ENCODE data around the gene ASPG. TPM values are rescaled to one million over a fixed set of nuclear protein-coding genes. Genes with fewer than 3 reads are reported as not detected.

ASPG gene
- total and polyA plus RNA-seq, 2 of the 13 experiments (the other 11 are each of a cell fraction or from before 2014, with no cell fraction given): not detected

DNA sequence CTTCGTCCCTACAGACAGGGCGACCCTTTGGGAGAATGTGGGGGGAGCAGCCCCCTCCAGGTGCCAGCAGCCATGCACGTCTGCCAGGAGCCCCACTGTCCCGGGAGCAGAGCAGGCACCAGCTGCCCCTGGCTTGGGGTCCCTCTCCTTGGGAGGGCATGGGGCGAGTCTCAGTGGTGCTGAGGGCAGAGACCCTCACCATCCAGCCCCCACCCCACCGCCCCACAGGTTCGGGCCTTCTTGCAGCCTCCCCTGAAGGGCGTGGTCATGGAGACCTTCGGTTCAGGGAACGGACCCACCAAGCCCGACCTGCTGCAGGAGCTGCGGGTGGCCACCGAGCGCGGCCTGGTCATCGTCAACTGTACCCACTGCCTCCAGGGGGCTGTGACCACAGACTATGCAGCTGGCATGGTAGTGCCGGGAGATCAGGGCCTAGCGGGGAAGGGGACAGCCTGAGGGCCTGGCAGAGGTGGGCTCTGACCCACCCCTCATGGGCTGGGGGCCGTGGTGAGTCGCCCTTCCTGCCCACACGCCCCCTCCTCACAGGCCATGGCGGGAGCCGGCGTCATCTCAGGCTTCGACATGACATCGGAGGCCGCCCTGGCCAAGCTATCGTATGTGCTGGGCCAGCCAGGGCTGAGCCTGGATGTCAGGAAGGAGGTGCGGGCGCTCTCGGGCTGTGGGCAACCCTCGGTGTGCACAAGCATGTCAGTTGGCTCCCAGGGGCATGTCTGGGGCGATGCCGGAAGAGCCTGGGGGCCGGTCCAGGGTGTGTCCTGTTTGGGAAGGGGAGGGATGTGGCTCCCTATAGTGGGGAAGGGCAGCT, 18.8 kb downstream of the ASPG start (continued):
- TF ChIP-seq, protein P1, sequence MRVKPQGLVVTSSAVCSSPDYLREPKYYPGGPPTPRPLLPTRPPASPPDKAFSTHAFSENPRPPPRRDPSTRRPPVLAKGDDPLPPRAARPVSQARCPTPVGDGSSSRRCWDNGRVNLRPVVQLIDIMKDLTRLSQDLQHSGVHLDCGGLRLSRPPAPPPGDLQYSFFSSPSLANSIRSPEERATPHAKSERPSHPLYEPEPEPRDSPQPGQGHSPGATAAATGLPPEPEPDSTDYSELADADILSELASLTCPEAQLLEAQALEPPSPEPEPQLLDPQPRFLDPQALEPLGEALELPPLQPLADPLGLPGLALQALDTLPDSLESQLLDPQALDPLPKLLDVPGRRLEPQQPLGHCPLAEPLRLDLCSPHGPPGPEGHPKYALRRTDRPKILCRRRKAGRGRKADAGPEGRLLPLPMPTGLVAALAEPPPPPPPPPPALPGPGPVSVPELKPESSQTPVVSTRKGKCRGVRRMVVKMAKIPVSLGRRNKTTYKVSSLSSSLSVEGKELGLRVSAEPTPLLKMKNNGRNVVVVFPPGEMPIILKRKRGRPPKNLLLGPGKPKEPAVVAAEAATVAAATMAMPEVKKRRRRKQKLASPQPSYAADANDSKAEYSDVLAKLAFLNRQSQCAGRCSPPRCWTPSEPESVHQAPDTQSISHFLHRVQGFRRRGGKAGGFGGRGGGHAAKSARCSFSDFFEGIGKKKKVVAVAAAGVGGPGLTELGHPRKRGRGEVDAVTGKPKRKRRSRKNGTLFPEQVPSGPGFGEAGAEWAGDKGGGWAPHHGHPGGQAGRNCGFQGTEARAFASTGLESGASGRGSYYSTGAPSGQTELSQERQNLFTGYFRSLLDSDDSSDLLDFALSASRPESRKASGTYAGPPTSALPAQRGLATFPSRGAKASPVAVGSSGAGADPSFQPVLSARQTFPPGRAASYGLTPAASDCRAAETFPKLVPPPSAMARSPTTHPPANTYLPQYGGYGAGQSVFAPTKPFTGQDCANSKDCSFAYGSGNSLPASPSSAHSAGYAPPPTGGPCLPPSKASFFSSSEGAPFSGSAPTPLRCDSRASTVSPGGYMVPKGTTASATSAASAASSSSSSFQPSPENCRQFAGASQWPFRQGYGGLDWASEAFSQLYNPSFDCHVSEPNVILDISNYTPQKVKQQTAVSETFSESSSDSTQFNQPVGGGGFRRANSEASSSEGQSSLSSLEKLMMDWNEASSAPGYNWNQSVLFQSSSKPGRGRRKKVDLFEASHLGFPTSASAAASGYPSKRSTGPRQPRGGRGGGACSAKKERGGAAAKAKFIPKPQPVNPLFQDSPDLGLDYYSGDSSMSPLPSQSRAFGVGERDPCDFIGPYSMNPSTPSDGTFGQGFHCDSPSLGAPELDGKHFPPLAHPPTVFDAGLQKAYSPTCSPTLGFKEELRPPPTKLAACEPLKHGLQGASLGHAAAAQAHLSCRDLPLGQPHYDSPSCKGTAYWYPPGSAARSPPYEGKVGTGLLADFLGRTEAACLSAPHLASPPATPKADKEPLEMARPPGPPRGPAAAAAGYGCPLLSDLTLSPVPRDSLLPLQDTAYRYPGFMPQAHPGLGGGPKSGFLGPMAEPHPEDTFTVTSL (CRISPR knock-in tag; IDR thresholded peaks at IDR 0.05; ENCODE audit: borderline replicate concordance): no peak
- TF ChIP-seq, protein P2, sequence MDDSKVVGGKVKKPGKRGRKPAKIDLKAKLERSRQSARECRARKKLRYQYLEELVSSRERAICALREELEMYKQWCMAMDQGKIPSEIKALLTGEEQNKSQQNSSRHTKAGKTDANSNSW (CRISPR knock-in tag; IDR thresholded peaks at IDR 0.05; ENCODE audit: borderline replicate concordance): no peak
- TF ChIP-seq, protein P3, sequence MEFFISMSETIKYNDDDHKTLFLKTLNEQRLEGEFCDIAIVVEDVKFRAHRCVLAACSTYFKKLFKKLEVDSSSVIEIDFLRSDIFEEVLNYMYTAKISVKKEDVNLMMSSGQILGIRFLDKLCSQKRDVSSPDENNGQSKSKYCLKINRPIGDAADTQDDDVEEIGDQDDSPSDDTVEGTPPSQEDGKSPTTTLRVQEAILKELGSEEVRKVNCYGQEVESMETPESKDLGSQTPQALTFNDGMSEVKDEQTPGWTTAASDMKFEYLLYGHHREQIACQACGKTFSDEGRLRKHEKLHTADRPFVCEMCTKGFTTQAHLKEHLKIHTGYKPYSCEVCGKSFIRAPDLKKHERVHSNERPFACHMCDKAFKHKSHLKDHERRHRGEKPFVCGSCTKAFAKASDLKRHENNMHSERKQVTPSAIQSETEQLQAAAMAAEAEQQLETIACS (CRISPR knock-in tag; IDR thresholded peaks at IDR 0.05): no peak
- TF ChIP-seq, protein P4, sequence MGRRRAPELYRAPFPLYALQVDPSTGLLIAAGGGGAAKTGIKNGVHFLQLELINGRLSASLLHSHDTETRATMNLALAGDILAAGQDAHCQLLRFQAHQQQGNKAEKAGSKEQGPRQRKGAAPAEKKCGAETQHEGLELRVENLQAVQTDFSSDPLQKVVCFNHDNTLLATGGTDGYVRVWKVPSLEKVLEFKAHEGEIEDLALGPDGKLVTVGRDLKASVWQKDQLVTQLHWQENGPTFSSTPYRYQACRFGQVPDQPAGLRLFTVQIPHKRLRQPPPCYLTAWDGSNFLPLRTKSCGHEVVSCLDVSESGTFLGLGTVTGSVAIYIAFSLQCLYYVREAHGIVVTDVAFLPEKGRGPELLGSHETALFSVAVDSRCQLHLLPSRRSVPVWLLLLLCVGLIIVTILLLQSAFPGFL (CRISPR knock-in tag; IDR thresholded peaks at IDR 0.05): no peak
- TF ChIP-seq, protein P5, sequence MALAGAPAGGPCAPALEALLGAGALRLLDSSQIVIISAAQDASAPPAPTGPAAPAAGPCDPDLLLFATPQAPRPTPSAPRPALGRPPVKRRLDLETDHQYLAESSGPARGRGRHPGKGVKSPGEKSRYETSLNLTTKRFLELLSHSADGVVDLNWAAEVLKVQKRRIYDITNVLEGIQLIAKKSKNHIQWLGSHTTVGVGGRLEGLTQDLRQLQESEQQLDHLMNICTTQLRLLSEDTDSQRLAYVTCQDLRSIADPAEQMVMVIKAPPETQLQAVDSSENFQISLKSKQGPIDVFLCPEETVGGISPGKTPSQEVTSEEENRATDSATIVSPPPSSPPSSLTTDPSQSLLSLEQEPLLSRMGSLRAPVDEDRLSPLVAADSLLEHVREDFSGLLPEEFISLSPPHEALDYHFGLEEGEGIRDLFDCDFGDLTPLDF (CRISPR knock-in tag; IDR thresholded peaks at IDR 0.05): no peak
- TF ChIP-seq, protein P6, sequence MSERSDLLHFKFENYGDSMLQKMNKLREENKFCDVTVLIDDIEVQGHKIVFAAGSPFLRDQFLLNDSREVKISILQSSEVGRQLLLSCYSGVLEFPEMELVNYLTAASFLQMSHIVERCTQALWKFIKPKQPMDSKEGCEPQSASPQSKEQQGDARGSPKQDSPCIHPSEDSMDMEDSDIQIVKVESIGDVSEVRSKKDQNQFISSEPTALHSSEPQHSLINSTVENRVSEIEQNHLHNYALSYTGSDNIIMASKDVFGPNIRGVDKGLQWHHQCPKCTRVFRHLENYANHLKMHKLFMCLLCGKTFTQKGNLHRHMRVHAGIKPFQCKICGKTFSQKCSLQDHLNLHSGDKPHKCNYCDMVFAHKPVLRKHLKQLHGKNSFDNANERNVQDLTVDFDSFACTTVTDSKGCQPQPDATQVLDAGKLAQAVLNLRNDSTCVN (CRISPR knock-in tag; IDR thresholded peaks at IDR 0.05; ENCODE audit: borderline replicate concordance): no peak
- TF ChIP-seq ZFP90 (CRISPR knock-in tag; IDR thresholded peaks at IDR 0.05; ENCODE audit: borderline replicate concordance): no peak

Measured in HepG2 (cell line).